Measurements from ENCODE around the gene PANX3. TPM values are rescaled to one million over a fixed set of nuclear protein-coding genes. Genes with fewer than 3 reads are reported as not detected.

PANX3 gene
- total RNA-seq, 2 donors from 2014 or later: not detected

DNA sequence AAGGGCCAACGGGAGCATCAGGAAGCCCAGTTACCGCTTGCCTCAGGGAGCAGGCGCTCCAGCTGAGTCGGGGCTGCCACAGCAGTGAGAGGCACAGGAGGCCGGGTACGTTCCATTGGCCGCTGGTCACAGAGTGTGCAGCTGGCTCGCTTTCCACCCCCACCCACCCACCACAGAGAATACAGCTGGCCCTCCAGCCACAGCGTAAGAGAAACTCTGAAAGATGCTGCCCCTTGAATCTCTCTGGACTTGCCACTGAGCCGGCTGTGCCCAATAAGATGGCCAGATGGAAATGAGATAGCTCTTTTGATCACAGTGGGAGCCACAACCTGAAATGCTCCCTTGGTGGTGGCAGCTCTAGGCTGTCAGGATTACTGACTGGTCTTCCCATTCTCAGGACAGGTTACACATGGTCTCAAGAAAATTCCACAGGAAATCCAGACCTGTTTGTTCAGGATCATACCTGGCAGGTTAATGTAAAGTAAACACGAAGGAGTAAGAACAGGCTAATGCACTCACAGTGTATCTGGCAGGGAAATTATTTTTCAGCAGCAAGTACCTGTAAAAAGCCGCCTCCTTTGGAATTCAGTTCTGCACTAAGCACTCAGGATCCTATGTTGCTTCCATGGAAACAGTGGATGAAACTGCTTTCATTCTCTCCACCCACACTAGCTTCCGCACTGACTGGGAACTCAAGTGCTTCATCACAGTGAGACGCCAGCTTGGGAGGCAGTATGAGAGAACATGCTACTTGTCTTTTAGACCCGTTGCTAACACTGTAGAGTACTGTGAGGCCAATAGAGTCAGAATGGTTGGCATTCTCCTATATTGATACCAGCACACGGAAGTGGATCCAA lies 45.8 kb downstream of the PANX3 start:
- H3K9me3 ChIP-seq: no peaks in the 10 kb centered on the region
- no peaks in the 10 kb centered on the region for H3K4me1 ChIP-seq (ENCODE audit: control insufficient read depth in 1 of 2, low read depth in 2 of 2)
- H3K36me3 ChIP-seq: peaks cover 6% of the 10 kb centered on the region
- TF ChIP-seq, protein P1, sequence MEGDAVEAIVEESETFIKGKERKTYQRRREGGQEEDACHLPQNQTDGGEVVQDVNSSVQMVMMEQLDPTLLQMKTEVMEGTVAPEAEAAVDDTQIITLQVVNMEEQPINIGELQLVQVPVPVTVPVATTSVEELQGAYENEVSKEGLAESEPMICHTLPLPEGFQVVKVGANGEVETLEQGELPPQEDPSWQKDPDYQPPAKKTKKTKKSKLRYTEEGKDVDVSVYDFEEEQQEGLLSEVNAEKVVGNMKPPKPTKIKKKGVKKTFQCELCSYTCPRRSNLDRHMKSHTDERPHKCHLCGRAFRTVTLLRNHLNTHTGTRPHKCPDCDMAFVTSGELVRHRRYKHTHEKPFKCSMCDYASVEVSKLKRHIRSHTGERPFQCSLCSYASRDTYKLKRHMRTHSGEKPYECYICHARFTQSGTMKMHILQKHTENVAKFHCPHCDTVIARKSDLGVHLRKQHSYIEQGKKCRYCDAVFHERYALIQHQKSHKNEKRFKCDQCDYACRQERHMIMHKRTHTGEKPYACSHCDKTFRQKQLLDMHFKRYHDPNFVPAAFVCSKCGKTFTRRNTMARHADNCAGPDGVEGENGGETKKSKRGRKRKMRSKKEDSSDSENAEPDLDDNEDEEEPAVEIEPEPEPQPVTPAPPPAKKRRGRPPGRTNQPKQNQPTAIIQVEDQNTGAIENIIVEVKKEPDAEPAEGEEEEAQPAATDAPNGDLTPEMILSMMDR (IDR thresholded peaks at IDR 0.05): no peak
- DNase-seq (ENCODE audit: low spot score) (no peak), ATAC-seq (ENCODE audit: insufficient number of reproducible peaks, low FRiP score, low read depth) (no peak)
- H3K4me3 ChIP-seq: no peak overlapping the region
- H3K27me3 ChIP-seq (replicated peaks; ENCODE audit: insufficient read depth): no peaks in the 10 kb centered on the region
- no peak overlapping the region for H3K27ac ChIP-seq

DNA sequence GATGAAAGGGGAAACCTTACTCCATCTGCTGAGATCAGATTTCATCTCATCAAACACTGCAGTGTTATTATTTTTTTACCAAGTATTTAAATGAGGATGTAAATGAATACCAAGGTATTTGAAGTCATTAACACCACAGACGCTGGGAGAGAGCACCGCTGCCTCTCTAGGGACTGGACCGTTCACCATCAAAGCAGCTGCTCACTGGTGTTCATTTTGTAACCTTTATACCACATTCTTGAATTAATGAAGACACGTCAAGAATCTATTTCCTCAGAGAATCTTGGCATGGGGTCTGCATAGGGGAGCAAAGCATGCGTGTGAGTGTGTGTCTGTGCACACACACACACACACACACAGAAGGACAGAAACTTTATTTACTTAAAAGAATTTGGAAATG lies 46.7 kb downstream of the PANX3 start:
- TF ChIP-seq, protein P1 (IDR thresholded peaks at IDR 0.05): no peak
- Histone ChIP-seq H3K36me3 (peaks cover 6% of the 10 kb centered on the region), H3K4me3 (no peak overlapping the region), H3K4me1 (ENCODE audit: control insufficient read depth in 1 of 2, low read depth in 2 of 2) (no peaks in the 10 kb centered on the region), H3K9me3 (no peaks in the 10 kb centered on the region), H3K27ac (no peak overlapping the region), H3K27me3 (replicated peaks; ENCODE audit: insufficient read depth) (no peaks in the 10 kb centered on the region)
- ATAC-seq (ENCODE audit: insufficient number of reproducible peaks, low FRiP score, low read depth) (no peak), DNase-seq (ENCODE audit: low spot score) (no peak)

DNA sequence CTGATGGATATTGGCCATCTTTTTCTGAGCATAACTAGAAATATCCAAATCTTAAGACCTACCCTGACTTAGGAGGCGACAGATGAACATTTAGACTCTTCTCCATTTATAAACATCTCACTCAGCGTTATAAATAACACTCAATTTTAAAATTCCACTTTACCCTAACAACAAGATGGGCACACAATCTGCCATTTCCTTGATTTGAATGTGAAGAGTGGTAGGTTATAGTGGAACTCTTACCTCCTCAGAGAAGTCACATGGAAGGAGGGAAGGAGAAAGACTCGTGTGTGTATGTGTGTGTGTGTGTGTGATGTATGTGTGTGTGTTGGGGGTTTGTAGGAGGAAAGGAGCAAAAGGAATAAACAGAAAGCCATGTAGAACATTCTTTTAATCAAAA lies 47.3 kb downstream of the PANX3 start:
- no peak for ATAC-seq (ENCODE audit: insufficient number of reproducible peaks, low FRiP score, low read depth)

DNA sequence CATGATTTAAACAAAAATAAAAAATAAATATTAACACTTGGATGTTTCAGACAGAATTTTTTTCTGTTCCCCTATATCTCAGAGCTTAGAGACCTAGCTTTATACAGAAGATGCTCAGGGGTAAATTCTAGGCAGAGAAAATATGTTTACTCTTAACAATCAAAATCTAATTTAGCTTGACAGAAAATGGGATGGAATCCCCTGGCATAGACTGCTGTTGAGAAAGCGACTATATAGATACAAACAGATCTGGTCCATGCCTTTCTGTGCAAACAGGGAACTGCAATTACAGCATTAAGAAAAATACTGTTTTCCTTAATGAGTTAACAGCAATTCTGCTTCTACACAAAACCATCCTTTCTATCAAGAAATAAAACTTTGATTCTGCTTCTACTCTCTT lies 47.8 kb downstream of the PANX3 start:
- peaks cover 6% of the 10 kb centered on the region for H3K36me3 ChIP-seq
- H3K4me3 ChIP-seq: no peak overlapping the region
- TF ChIP-seq, protein P1 (IDR thresholded peaks at IDR 0.05): no peak
- H3K27ac ChIP-seq: no peak overlapping the region
- no peak for DNase-seq (ENCODE audit: low spot score)
- no peaks in the 10 kb centered on the region for H3K9me3 ChIP-seq
- no peak for ATAC-seq (ENCODE audit: insufficient number of reproducible peaks, low FRiP score, low read depth)
- no peaks in the 10 kb centered on the region for H3K4me1 ChIP-seq (ENCODE audit: control insufficient read depth in 1 of 2, low read depth in 2 of 2)
- H3K27me3 ChIP-seq (replicated peaks; ENCODE audit: insufficient read depth): no peaks in the 10 kb centered on the region

More for the DNA sequence above, 47.3 kb downstream of the PANX3 start:
- H3K36me3 ChIP-seq: peaks cover 6% of the 10 kb centered on the region
- TF ChIP-seq, protein P1 (IDR thresholded peaks at IDR 0.05): no peak
- no peaks in the 10 kb centered on the region for H3K27me3 ChIP-seq (replicated peaks; ENCODE audit: insufficient read depth)
- H3K9me3 ChIP-seq: no peaks in the 10 kb centered on the region
- DNase-seq (ENCODE audit: low spot score): no peak
- no peaks in the 10 kb centered on the region for H3K4me1 ChIP-seq (ENCODE audit: control insufficient read depth in 1 of 2, low read depth in 2 of 2)
- no peak overlapping the region for H3K4me3 ChIP-seq
- H3K27ac ChIP-seq: no peak overlapping the region

DNA sequence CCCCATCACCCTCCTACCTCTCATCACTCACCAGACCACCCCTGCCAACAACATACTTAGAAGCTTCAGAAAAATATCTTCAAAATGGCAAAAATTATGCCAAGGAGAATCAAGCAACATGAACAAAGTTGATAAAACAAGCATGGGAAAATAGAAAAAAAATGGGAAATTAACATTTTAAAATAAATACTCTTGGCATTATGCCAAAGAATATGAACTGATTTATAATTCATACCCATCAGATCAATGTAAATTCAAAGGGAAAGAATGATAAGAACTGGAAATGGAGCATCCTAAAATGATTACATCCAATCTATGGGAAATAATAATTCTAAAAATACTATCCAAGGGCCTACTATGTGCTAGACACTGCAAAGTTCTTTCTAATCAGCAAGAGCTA lies 50.3 kb downstream of the PANX3 start:
- TF ChIP-seq, protein P1 (IDR thresholded peaks at IDR 0.05): no peak
- Histone ChIP-seq H3K4me3 (no peak overlapping the region), H3K27ac (no peak overlapping the region), H3K9me3 (no peaks in the 10 kb centered on the region), H3K36me3 (peaks cover 6% of the 10 kb centered on the region), H3K4me1 (ENCODE audit: control insufficient read depth in 1 of 2, low read depth in 2 of 2) (no peaks in the 10 kb centered on the region), H3K27me3 (replicated peaks; ENCODE audit: insufficient read depth) (no peaks in the 10 kb centered on the region)
- no peak for DNase-seq (ENCODE audit: low spot score)
- ATAC-seq (ENCODE audit: insufficient number of reproducible peaks, low FRiP score, low read depth): no peak

Data from thoracic aorta (tissue), 2 donors.